Endodermal cell (in vitro differentiated cells): ENCODE measurements around the gene SDK2. TPM values are rescaled to one million over a fixed set of nuclear protein-coding genes. Genes with fewer than 3 reads are reported as not detected.
"Not testable (repeated sequence)": the region's sequence is repeated elsewhere in the genome, so short reads cannot be mapped to it uniquely, and the experiment has no call there.

Source experiments
- DNase-seq: peaks from one replicate; pipeline ENCODE4 v3.0.0-alpha.2; 2017
- H3K27ac ChIP-seq: 2 replicates; pipeline ENCODE4 v1.5.1; 2013; ENCODE audit warnings: mild to moderate bottlenecking, low read depth, low read length, moderate library complexity
- H3K27me3 ChIP-seq: 2 replicates; pipeline ENCODE4 v1.6.1; 2013; ENCODE audit warnings: mild to moderate bottlenecking, low read length, moderate library complexity; ENCODE audit not compliant: insufficient read depth, control insufficient read depth, poor library complexity, severe bottlenecking
- H3K36me3 ChIP-seq: 2 replicates; pipeline ENCODE4 v1.7.0; 2013; ENCODE audit warnings: mild to moderate bottlenecking, low read length, moderate library complexity; ENCODE audit not compliant: control insufficient read depth, insufficient read depth
- H3K4me1 ChIP-seq: one replicate; pipeline ENCODE4 v1.7.0; 2013; ENCODE audit warnings: low read length; ENCODE audit not compliant: control insufficient read depth, insufficient read depth
- H3K4me3 ChIP-seq: 2 replicates; pipeline ENCODE4 v1.5.1; 2013; ENCODE audit warnings: mild to moderate bottlenecking, low read length, moderate library complexity
- H3K9ac ChIP-seq: 2 replicates; pipeline ENCODE4 v1.6.1; 2013; ENCODE audit warnings: mild to moderate bottlenecking, low read length, moderate library complexity; ENCODE audit not compliant: poor library complexity, severe bottlenecking; ENCODE audit errors: extremely low read depth
- H3K9me3 ChIP-seq: 2 replicates; pipeline ENCODE4 v1.6.1; 2013; ENCODE audit warnings: mild to moderate bottlenecking, low read length, moderate library complexity; ENCODE audit not compliant: control insufficient read depth
- H3K27ac Mint-ChIP-seq: 2 replicates; pipeline ENCODE4 v1.8.0; 2020; ENCODE audit warnings: mixed read lengths
- H3K27me3 Mint-ChIP-seq: 2 replicates; pipeline ENCODE4 v1.8.0; 2021; ENCODE audit warnings: mild to moderate bottlenecking, mixed read lengths; ENCODE audit not compliant: insufficient read depth
- H3K36me3 Mint-ChIP-seq: 2 replicates; pipeline ENCODE4 v1.8.0; 2020; ENCODE audit warnings: low read depth, mixed read lengths
- H3K4me1 Mint-ChIP-seq: 2 replicates; pipeline ENCODE4 v1.8.0; 2020; ENCODE audit warnings: mixed read lengths
- H3K4me3 Mint-ChIP-seq: 2 replicates; pipeline ENCODE4 v1.8.0; 2020; ENCODE audit warnings: mild to moderate bottlenecking, moderate library complexity, mixed read lengths
- H3K9me3 Mint-ChIP-seq: 2 replicates; pipeline ENCODE4 v1.8.0; 2020; ENCODE audit warnings: mild to moderate bottlenecking, mixed read lengths
- CTCF ChIP-seq: fragments of 200-600 bp; sonication (generic); conservative IDR thresholded peaks from 2 replicates; pipeline ENCODE4 v1.5.0; 2021; ENCODE audit warnings: antibody characterized with exemption, mild to moderate bottlenecking
- WGBS, 2 experiments: methylation state at CpG; one replicate each; pipeline versions ENCODE4 v1.1.5 to v1.1.7; 2013; ENCODE audit warnings: missing lambda C conversion rate in 2 of 2, mixed read lengths in 1 of 2; ENCODE audit not compliant: insufficient coverage in 1 of 2, insufficient read length in 1 of 2; 5-methylcytosine and 5-hydroxymethylcytosine counted together
- total RNA-seq, 2 donors: library from RNA; stranded (reverse); fragmentation: NEBNext Ultra II Directional in 1 of 2; extraction: Animal tissue kit (Norgen Biotek cat#: 25700) in 1 of 2; gene quantifications; 2 replicates in 1 of 2; 3 replicates in 1 of 2; pipeline ENCODE4 v1.2.1, GENCODE V29; 2021

The SDK2 gene
- total RNA-seq, 2 donors from 2014 or later: 5.9 to 7.0 TPM

DNA sequence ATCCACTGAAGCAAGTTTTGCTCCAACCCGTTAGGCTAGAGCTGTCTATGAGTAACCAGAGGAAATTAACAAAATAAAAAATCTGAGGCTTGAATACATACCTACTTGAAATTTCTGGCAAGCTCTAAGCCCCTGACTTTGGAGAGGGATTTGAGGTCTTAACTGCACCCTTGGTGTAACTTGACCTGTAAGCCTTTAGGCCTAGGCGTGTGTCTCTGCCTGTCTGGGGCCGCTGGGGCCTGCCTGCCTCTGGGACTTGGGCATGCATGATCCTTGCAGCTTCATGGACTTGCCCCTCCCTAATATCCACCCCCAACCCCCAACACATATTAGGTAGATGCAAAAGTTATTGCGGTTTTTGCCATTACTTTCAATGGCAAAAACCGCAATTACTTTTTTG lies 328.8 kb downstream of the SDK2 start:
- Histone ChIP-seq H3K36me3 (no peaks in the 10 kb centered on the region), H3K27ac (no peak overlapping the region), H3K27me3 (no peaks in the 10 kb centered on the region), H3K4me1 (peaks cover 17% of the 10 kb centered on the region), H3K9me3 (no peaks in the 10 kb centered on the region), H3K9ac (no peak overlapping the region), H3K4me3 (no peak overlapping the region)
- H3K4me3 Mint-ChIP-seq: no peak overlapping the region
- no peak for TF ChIP-seq CTCF
- WGBS, 2 experiments: 62 to 67% methylated on average over 3 to 4 of the region's 5 CpGs
- no peak overlapping the region for H3K27ac Mint-ChIP-seq
- no peaks in the 10 kb centered on the region for H3K36me3 Mint-ChIP-seq
- DNase-seq: peak; percentile 38
- H3K27me3 Mint-ChIP-seq: peaks cover 13% of the 10 kb centered on the region
- no peaks in the 10 kb centered on the region for H3K9me3 Mint-ChIP-seq
- peaks cover 45% of the 10 kb centered on the region for H3K4me1 Mint-ChIP-seq

DNA sequence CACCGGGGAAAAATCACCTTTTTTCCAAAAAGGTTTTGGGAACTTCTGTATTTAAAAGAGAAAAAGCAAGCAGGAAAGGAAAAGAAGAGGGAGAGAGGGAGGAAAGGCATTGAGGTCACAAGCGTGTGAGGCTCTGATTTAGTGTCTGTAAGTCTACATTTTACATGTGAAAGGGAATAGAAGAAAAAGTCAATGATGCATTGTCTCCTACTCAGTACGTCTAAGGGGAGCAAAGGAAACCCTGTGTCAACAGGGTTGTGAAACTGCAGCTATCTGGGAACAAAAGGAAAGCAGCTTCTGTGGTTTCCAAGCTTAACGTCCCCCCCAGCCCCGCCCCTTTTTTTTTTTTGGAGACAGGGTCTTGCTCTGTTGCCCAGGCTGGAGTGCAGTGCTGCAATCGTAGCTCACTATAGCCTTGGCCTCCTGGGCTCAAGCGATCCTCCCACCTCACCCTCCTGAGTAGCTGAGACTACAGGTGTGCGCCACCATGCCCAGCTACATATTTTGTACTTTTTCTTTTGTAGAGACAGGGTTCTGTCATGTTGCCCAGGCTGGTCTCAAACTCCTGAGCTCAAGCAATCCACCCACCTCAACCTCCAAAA lies 330.6 kb downstream of the SDK2 start:
- peaks cover 17% of the 10 kb centered on the region for H3K4me1 ChIP-seq
- H3K27me3 ChIP-seq: no peaks in the 10 kb centered on the region
- H3K4me3 ChIP-seq: no peak overlapping the region
- Mint-ChIP-seq H3K9me3 (no peaks in the 10 kb centered on the region), H3K4me1 (peaks cover 41% of the 10 kb centered on the region), H3K4me3 (no peak overlapping the region), H3K36me3 (no peaks in the 10 kb centered on the region), H3K27me3 (peaks cover 13% of the 10 kb centered on the region), H3K27ac (no peak overlapping the region)
- 71 to 74% methylated on average over 6 to 8 of the region's 8 CpGs for WGBS, 2 experiments
- H3K27ac ChIP-seq: no peak overlapping the region
- no peak overlapping the region for H3K9ac ChIP-seq
- no peaks in the 10 kb centered on the region for H3K9me3 ChIP-seq
- no peak for TF ChIP-seq CTCF
- peaks cover 1% of the 10 kb centered on the region for H3K36me3 ChIP-seq
- peak; percentile 39 for DNase-seq

DNA sequence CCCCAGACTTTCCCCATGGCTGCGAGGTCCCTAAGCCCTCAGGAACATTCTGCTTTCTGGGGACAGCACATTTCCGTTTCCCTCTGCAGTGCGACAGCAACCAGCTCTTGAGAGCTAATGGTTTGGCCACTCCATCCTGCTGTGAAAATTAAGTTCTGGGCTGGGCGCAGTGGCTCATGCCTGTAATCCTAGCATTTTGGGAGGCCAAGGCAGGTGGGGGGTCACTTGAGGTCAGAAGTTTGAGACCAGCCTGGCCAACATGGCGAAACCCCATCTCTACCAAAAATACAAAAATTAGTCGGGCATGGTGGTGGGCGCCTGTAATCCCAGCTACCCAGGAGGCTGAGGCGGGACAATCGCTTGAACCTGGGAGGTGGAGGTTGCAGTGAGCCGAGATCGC lies 331.4 kb downstream of the SDK2 start:
- H3K4me1 Mint-ChIP-seq: peaks cover 41% of the 10 kb centered on the region
- peaks cover 17% of the 10 kb centered on the region for H3K4me1 ChIP-seq
- DNase-seq: peak; percentile 75
- H3K9me3 Mint-ChIP-seq, H3K36me3 Mint-ChIP-seq, H3K9me3 ChIP-seq, H3K9ac ChIP-seq, H3K27me3 ChIP-seq, H3K36me3 ChIP-seq, H3K27ac ChIP-seq: not testable (repeated sequence)
- peaks cover 13% of the 10 kb centered on the region for H3K27me3 Mint-ChIP-seq
- peak overlapping the region; percentile 85 for H3K4me3 Mint-ChIP-seq
- peak overlapping the region; percentile 48 for H3K27ac Mint-ChIP-seq
- H3K4me3 ChIP-seq: peak overlapping the region; percentile 73
- 65 to 75% methylated on average over 6 to 7 of the region's 11 CpGs for WGBS, 2 experiments
